HG03064 (cell line): ENCODE results near the gene SNAI1.
"Not testable (repeated sequence)": the region's sequence is repeated elsewhere in the genome, so short reads cannot be mapped to it uniquely, and the experiment has no call there.

Experiments
- ATAC-seq: cut with Tn5 transposase; IDR thresholded peaks from one replicate; pipeline ENCODE4 v1.9.1; 2021; ENCODE audit warnings: low read depth; ENCODE audit not compliant: unreplicated experiment

Gene SNAI1

GRCh38 chr20:50011597-50011996 lies 28.8 kb downstream of the SNAI1 start:
- not testable (repeated sequence) for ATAC-seq

DNA sequence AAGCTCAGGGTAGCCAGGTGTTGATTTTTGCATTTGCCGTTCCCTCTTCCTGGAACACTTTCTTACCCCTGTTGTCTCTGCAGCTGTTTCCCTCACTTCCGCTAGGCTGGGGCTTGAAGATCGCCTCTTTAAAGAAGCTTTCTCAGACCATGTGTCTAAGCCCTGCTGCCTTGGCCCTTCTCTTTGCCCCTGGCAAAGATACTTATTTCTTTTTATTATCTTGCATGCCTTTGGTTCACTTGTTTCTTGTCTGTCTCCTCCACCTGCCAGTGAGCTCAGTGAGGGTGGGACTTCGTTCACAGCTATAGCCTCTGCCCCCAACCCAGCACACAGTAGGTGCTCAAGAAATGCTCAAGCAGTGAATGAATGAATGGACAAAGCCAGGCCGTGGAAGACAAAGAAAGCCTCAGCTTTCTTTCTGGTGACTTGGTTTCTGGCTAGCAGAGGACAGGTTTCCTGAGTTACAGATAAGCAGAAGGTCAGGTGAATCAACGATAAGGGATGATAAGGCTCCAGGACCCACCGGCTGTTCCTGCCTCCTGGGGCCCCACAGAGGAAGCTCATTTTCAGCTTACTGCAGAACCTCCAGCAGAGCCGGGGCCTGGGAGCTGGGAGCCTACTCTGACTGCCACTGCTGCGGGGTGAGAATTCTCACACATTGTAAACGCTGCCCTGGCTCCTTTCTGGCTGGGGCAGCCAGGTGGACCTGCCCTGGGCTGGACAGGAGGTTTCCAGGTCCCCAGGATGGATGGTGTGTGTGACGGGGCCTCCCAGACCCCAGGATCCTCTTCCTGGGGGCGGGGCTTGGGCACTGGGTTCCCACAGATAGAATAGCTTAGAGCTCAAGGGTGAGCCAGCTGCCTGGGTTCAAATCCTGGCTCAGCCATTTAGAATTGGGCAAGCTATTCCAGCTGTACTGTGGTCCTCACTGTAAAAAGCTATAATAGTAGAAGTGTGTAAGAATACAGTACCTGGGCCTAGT lies 29.8 kb downstream of the SNAI1 start:
- peak; percentile 71 for ATAC-seq

- ATAC-seq = no peak
These were observed 31.2 kb downstream of the SNAI1 start for GRCh38 chr20:50013976-50014375.

- no peak for ATAC-seq
These were observed 32.1 kb downstream of the SNAI1 start for GRCh38 chr20:50014570-50015562.

GRCh38 chr20:50015636-50015992 lies 32.8 kb downstream of the SNAI1 start:
- ATAC-seq = no peak

GRCh38 chr20:50015993-50016770 lies 33.4 kb downstream of the SNAI1 start:
- no peak for ATAC-seq

- no peak for ATAC-seq
These were observed 34.4 kb downstream of the SNAI1 start for GRCh38 chr20:50017160-50017559.

GRCh38 chr20:50017576-50018248 lies 34.9 kb downstream of the SNAI1 start:
- ATAC-seq = no peak

DNA sequence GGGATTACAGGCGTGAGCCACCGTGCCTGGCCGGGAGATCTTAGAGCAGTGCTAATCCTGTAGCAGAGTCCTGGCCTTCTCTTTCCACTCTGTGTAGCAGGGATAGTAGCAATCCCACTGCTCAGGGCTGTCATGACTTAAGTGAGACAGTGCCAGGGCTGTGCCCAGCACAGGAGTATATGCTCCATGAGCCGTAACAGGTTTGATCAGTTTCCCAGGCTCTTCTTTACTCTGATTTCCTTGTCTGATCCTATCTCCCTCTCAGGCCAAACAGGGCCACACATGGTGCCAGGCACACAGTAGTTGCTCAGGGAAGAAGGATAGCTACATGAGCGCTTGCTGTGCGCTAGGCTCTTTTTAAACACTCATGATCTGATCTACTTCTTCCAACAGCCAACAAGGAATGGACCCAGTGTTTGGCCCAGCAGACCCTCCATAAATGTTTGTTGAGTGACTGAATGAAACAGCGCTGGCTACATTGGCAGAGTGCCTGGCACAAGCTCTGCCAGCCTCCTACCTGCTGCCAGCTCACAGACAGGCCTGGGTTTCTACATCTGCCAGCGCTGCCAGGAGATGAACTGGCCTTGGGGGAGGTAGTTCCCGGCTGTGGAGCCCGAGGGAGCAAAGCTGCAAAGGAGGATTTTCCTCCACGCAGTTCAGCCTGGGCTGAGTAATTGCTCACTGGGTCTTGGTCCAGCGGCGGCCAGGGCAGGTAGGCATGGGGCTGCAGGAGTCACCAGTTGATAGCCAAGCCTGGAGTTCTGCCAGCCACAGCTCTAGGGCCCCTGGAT lies 36.9 kb downstream of the SNAI1 start:
- no peak for ATAC-seq

DNA sequence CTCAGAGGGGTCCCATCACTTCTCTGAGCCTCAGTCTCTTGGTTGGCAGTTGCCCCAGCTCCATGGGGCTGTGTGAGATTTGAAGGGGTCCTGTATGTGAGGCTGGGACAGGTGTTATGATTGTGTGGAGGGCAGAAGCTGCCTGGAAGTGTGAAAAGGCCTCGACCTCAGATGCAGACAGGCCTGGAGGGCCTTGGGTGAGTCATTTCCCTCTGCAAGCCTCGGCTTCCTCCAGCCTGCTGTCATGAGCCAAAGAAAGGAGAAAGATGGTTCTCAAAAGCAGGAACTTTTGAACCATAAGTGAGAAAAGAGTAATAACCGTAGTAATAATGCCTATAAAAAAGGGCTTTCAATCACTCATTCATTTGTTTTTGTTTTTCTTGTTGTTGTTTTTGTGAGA lies 37.5 kb downstream of the SNAI1 start:
- ATAC-seq = no peak

- no peak for ATAC-seq
These were observed 39.9 kb downstream of the SNAI1 start for GRCh38 chr20:50022676-50023075.

DNA sequence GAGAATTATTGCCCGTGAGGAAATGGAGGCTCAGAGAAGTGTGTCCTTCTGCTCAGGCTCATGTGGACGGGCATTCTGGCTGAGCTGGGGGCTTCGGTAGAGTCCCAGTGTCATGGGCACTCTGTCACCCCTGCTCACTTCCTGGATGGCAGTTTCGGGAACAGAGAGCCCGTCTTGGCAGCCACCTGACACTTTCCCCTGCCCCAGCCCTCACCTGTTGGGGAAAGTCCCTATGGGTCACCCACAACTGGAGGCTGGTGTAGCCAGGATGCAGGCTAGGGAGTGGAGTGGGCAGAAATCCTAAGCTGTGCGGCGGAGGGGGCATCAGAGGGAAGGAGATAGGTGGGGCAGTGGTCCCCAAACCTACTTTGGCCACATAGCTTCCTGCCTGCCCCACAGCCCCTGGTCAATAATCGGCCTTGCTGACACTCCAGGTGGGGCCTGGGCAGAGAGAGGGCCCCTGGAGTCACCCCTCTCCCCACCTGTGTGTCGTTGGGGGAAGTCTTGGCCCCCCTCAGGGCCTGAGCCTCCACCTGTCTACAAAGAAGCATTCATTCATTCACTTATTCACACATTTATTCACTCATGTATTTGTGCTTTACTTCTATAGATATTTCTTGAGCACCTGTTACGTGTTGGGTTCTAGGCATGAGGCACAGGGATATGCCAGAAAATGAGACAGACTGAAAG lies 40.5 kb downstream of the SNAI1 start:
- ATAC-seq = no peak

DNA sequence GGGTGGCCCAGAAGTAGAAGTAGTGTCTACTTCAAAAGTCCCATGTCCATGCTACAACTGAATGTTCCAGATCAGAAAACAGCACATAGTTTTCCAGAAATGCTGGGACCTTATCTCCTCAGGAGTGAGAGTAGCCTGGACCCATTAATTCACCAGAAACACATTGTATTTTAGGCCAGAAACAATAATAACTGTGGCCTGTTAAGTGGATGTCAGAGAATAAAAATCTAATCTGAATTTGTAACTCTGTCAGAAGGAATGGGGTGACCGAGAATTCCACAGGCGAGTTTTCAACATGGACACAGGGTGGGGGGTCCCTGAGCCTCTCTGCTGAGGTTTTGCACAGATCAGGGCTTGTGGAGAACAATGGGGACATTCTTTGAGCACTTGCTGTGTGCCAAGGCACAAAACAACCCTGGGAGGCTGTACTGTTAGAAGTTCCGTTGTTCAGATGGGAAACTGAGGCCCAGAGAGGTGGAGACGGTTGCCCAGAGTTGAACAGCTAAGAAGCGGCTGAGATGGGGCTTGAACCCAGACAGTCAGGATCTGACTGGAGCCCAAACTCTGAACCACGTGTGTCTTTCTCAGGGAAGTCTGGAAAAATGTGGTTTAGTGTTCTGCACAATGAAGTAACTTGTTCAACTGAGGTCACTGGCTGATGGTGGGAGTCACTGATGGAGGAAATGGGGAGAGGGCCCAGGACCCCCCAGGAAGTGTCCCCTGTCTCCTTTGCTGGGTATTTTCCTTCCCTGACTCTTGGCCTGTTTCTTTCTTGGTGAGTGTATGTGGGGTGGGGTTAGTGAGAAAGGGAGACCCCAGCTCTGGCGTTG lies 44.2 kb downstream of the SNAI1 start:
- ATAC-seq = no peak

DNA sequence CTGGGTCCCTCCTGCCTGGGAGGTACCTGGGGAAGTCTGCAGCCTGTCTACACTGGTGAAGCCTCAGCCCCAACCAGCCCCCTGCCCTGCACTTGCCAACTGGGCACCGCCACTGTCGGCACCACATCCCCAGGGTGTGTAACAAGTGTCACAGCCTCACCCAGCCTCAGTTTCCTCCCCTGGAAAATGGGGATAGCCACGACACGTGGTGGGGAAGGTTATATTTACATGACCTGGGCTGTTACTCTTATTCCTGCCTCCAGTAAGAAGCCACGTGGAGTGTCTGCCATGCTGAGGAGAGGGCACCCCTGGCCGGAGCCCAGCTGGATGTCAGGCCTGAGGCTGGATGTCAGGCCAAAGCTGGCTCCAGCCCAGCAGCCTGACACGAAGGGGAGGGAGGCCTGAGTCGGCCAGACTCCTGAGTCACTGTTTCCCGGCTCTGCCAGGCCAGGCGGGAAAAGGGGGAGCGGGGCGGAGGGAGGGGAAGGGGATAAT lies 44.9 kb downstream of the SNAI1 start:
- ATAC-seq = no peak

DNA sequence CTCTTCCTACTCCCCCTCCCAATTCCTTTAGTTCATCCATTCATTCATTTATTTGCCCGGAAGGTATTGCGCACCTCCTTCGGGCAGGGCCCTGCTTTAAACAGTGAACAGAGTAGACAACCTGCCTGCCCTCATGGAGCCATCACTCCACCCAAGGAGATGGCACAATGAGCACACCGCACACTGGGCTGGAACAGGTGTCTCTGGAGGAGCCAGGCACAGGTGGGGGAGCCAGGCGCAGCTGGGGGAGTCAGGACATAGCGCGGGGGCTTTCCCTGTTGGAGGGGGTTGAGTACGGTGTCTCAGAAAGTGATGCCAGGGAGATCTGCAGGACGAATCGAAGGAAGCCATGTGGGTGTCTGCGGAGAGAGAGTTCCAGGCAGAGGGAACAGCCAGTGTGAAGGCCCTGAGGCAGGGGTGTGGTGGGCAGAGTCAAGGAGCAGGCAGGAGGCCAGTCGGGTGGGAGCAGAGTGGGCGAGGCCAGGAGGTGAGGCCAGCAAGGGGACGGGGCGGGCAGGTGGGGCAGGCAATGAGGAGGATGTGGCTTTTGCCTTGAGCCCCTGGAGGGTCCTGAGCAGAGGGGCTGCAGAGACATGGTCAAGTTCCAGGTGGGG lies 46.4 kb downstream of the SNAI1 start:
- no peak for ATAC-seq

GRCh38 chr20:50029697-50030461 lies 47.1 kb downstream of the SNAI1 start:
- ATAC-seq = no peak
